HS-5 (cell line): ENCODE measurements around the gene CES2.
A peak's percentile ranks its signal among the peaks of the same experiment; 100 is the strongest.
"Not testable (repeated sequence)": the region's sequence is repeated elsewhere in the genome, so short reads cannot be mapped to it uniquely, and the experiment has no call there.

Experiments
- DNase-seq: peaks from one replicate; pipeline ENCODE4 v3.0.0-alpha.2; 2012; ENCODE audit warnings: low read depth

The CES2 gene

GRCh38 chr16:66955363-66956153, 20.2 kb downstream of the CES2 start:
- not testable (repeated sequence) for DNase-seq

- not testable (repeated sequence) for DNase-seq
Measured at GRCh38 chr16:66956154-66956457, 20.8 kb downstream of the CES2 start.

DNA sequence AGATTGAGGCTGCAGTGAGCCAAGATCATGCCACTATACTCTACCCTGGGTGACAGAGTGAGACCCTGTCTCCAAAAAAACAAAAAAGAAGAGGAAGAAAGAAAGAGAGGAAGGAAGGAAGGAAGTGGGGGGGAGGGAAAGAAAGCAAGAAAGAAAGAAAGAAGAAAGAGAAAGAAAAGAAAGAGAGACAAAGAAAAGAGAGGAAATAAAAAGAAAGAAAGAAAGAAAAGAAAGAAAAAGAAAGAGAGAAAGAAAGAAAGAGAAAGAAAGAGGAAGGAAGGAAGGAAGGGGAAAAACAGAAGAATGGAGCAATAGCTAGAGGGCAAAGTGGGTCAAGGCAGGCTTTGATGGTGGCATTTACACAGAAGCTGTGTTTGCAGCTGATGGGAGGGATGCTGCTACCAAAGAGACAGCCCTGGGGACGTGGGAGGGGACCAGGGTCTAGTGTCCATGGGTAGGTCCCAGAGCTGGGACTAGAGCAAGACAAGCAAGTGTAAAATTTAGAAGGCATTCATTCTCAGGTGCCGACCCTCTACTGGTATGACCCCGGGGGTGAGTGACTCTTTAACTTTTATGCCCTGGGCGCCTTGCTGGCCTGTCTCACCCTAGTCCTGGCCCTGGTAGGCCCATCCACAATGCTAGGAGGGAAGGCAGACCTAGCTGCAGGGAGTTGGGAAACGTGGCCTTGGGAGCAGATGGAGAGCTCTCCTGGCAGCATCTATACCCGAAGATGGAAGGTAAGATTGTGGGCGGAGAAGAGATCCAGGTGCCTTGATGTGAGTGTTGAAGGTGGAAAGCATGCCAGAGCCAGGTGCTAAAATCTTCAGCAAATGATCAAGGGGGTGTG, 23.8 kb downstream of the CES2 start:
- no peak for DNase-seq

DNA sequence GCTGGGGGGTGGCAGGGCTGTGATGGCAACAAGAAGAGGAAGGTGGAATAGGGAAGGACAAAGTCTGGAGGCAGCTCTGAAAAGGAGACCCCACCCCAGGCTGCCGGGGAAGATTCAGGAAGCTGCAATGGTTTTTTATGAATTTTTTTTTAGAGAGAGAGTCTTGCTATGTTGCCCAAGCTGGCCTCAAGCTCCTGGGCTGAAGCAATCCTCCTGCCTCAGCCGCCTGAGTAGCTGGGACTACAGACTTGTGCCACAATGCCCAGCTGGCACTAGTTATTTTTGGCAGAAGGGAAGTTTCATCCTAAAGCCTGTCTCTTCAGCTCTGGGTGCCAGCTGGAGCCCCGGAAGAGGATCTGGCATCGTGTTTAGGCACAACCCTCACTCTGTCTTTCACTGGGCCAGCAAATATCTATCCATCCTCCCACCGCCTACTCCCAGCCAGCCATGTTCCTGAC, 24.4 kb downstream of the CES2 start:
- DNase-seq, result no peak

DNA sequence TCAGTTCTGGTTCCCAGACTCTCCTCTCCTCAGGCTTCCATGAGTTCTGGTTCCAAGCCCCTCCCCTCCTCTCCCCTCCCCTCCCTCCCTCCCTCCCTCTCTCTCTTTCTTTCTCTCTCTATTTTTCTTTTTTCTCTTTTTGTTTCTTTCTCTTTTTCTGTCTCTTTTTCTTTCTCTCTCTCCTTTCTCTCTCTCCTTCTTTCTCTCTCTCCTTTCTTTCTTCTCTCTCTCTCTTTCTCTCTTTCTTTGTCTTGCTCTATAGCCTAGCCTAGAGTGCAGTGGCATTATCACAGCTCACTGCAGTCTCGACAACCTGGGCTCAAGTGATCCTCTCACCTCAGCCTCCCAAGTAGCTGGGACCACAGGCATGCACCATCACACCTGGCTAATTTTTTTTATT, 25.0 kb downstream of the CES2 start:
- DNase-seq, result no peak

DNA sequence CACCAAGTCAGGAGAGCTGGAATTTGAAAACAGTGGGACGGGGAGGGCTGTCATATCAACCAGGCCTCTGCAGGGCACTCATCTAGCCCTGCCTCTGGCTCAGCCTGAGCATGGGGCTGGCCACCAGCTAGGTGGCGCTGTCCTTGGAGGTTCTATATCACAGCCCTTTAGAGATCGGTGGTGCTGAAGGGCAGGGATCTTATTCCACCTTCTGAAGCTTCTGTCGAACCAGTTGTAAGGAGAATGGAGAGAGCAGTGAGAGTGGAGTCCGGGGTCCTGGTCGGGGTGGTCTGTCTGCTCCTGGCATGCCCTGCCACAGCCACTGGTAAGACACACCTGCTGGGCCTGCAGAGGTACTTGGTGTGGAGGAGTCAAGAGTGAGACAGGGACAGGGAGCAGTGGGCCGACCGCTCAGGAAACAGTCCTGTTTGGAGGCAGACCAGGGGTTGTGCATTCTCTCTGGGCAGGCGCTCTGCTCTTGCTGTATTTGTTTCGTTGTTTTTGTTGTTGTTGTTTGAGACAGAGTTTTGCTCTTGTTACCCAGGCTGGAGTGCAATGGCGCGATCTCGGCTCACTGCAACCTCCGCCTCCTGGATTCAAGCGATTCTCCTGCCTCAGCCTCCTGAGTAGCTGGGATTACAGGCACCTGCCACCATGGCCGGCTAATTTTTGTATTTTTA, 25.9 kb downstream of the CES2 start, which contains the start of gene CES3:
Gene CES3 (plus strand): TSS at position 202 of the 680 bp plus-strand sequence. CDS start 42 bp downstream, at position 244.
- DNase-seq, result no peak

- DNase-seq, result no peak
Measured at GRCh38 chr16:66961914-66962313, 26.6 kb downstream of the CES2 start.

- no peak for DNase-seq
Measured at GRCh38 chr16:66964049-66964448, 28.7 kb downstream of the CES2 start.

DNA sequence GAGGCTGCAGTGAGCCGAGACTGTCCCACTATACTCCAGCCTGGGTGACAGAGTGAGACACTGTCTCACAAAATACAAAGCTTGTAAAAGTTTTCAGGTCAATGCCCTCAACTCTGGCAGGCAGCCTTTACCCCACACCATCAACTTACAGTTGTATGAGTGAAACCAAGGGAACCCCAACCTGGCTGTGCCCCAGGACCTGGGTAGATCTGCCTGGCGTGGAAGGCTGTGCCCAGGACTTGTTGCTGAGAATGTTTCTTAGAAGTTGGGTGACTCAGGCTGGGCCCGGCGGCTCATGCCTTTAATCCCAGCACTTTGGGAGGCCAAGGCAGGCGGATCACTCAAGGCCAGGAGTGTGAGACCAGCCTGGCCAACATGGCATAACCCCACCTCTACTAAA, 33.5 kb downstream of the CES2 start:
- no peak for DNase-seq

GRCh38 chr16:66970775-66971720, 35.7 kb downstream of the CES2 start:
- DNase-seq, result peak; percentile 64

- DNase-seq, result no peak
Measured at GRCh38 chr16:66972983-66973382, 37.7 kb downstream of the CES2 start.

DNA sequence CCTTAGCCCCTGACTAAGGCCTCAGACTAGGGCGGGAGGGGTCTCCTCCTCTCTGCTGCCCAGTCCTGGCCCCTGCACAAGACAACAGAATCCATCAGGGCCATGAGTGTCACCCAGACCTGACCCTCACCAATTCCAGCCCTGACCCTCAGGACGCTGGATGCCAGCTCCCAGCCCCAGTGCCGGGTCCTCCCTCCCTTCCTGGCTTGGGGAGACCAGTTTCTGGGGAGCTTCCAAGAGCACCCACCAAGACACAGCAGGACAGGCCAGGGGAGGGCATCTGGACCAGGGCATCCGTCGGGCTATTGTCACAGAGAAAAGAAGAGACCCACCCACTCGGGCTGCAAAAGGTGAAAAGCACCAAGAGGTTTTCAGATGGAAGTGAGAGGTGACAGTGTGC, 38.4 kb downstream of the CES2 start:
- no peak for DNase-seq

- DNase-seq, result not testable (repeated sequence)
Measured at GRCh38 chr16:66974156-66974931, 39.0 kb downstream of the CES2 start.

- DNase-seq, result not testable (repeated sequence)
Measured at GRCh38 chr16:66974932-66975246, 39.6 kb downstream of the CES2 start.

GRCh38 chr16:66975302-66975893, 40.1 kb downstream of the CES2 start:
- no peak for DNase-seq

DNA sequence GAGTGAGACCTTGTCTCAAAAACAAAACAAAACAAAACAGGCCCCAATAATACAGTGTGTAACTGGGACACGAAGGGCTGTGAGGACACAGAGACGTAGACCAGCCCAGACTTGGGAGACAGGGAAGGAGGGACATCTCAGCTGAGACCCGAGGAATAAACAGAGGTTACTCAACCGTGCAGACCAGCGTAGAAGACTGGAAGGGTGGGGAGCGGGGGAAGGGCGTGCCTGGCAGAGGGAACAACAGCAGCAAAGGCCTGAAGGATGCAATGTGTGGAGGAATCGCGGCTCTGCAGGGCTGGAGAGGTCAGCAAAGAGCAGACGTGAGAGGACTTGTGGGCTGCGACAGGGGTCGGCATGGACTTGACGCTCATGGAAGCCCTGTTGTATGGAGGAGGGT, 41.4 kb downstream of the CES2 start:
- DNase-seq, result no peak

DNA sequence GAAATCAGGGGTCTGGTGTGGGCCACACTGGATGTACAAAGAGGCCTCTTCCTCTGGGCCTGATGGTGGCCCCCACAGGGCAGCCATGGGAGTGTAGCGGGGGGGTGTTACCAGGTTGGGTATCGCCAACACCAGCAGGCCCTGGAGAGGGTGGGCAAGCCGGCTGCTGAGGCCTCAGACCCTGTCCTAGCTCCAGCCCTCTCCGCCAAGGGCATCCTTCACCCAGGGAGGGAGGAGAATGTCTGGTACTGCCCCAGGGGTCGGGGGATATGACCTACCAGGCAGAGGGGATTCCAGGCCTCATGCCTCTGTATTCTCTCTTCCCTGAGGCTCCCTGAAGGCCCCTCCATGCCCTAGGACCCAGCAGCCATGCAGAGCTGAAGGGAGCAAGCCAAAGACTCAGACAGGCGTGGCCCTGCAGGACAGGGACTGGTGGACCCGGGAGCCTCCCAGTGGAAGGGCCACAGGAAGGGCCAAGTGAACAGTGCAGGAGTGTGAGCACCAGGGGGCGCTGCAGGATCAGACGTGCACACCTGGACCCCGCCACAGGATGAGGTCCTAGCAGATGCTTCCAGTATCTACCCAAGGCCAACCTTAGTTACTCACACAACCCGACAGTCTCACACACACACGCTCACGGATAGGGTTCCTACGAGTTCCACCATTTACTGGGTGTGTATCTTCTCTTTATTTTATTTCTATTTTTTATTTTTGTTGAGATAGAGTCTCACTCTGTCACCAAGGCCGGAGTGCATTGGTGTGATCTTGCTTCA, 42.2 kb downstream of the CES2 start:
- DNase-seq, result peak; percentile 53

DNA sequence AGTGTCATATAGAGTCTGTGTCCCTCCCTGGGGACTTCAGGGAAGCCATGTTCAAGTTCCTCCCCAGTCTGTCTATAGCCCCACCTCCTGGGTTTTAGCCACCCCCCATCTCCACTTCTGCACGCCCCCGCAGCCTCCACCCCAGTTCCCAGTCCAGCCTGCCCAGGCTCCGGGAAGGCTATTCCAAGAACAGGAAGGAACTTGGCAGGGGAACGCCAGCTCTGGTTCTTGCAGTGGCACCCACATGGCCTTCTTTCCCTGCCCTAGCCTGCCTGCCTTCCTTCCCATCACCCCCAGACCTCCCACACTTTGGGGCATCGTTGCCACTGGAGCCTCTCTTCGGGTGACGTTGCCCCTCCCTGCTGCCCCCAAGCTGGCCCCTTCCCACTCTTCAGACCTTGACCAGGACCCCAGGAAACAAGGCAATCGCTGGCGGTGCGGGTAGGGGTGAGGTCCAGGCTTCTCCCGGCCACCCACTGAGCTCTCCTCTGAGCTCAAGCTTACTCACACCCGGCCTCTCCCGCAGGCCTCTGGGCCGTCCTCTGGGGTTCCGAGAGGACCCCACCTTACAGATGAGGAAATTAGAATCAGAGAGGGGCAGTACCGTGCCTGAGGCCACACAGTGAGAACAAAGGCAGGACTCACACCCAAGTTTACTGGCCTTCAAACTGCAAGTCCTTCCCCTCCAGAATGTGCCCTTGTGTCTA, 43.8 kb downstream of the CES2 start:
- no peak for DNase-seq

GRCh38 chr16:66983033-66983432, 47.7 kb downstream of the CES2 start:
- no peak for DNase-seq
